Erythroblast (primary cell): Measurements from ENCODE around the gene MIEF2.
A peak's percentile ranks its signal among the peaks of the same experiment; 100 is the strongest.

Experiments
- DNase-seq, 2 experiments: peaks; one replicate each; lab custom pipeline; 2025; lab: John Stamatoyannopoulos, UW
- GATA1 ChIP-seq: IDR thresholded peaks from 2 replicates; pipeline ENCODE4 v1.6.1; 2011; ENCODE audit warnings: low read depth, mild to moderate bottlenecking, control low read depth, low read length, moderate library complexity
- POLR2A ChIP-seq: IDR thresholded peaks from 2 replicates; pipeline ENCODE4 v1.6.1; 2011; ENCODE audit warnings: mild to moderate bottlenecking, low read length

MIEF2 gene

GRCh38 chr17:18314731-18315561, 54.5 kb downstream of the MIEF2 start, which contains the start of the genes SMCR8 and TOP3A:
SMCR8 (plus strand) TSS chr17:18315293; CDS start chr17:18315790, 497 bp downstream.
TOP3A (minus strand) TSS chr17:18314994; CDS start chr17:18314778, 216 bp downstream.
- DNase-seq: peak; percentile 99
- TF ChIP-seq POLR2A (peak; percentile 69), GATA1 (no peak)

- peak in 1 of 2 experiments; percentile 71 for DNase-seq
- TF ChIP-seq POLR2A (no peak), GATA1 (no peak)
Observed at GRCh38 chr17:18315562-18315922, 55.1 kb downstream of the MIEF2 start.

- TF ChIP-seq GATA1: no peak
- TF ChIP-seq POLR2A: no peak
- DNase-seq: no peak
Observed at GRCh38 chr17:18315961-18316360, 55.5 kb downstream of the MIEF2 start.
